HEK293T (cell line): ENCODE results near the gene MYO19.

Source experiments
- ARNT ChIP-seq: fragments of 450-650 bp; IDR thresholded peaks from 2 replicates; pipeline ENCODE4 v1.6.1; 2017; ENCODE audit warnings: mild to moderate bottlenecking
- FOXA1 ChIP-seq: fragments of 450-650 bp; IDR thresholded peaks from 2 replicates; pipeline ENCODE4 v1.6.1; 2016; ENCODE audit warnings: mild to moderate bottlenecking
- FOXM1 ChIP-seq: fragments of 450-650 bp; IDR thresholded peaks from 2 replicates; pipeline ENCODE4 v1.6.1; 2017; ENCODE audit warnings: mild to moderate bottlenecking, borderline replicate concordance
- L3MBTL2 ChIP-seq: fragments of 450-650 bp; conservative IDR thresholded peaks from 2 replicates; pipeline ENCODE4 v1.6.1; 2016; ENCODE audit warnings: mild to moderate bottlenecking
- NFRKB ChIP-seq: fragments of 450-650 bp; IDR thresholded peaks from 2 replicates; pipeline ENCODE4 v1.6.1; 2016; ENCODE audit warnings: mild to moderate bottlenecking, moderate library complexity
- SUZ12 ChIP-seq: fragments of 450-650 bp; IDR thresholded peaks from 2 replicates; pipeline ENCODE4 v1.6.1; 2016; ENCODE audit warnings: mild to moderate bottlenecking
- TF ChIP-seq, protein P1 (sequence below): fragments of 450-650 bp; IDR thresholded peaks from 2 replicates; pipeline ENCODE4 v1.6.1; 2016

DNA sequence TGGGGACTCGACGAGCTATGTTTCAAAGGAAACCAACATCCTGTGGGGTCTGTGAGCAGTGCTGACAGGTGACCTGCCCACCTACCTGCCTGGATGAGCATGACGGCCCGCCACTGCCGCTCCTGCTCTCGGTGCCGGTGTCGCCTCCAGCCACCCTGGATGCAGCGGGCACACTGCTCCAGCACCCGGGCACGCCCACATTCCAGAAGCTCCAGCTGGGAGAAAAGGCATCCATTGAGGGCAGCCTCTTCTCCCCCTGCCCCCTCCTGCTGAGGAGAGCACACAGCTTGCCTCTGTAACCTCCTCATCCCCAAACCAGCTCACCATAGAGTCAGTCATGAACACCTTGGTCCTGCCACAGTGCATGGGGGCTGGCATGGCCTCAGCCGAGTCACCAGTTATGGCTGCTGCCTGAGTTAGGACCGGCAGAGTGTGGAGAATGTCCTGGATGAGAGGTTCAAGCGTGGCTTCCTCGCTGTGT lies 33.9 kb downstream of the MYO19 start:
- TF ChIP-seq SUZ12 (no peak), NFRKB (no peak), FOXA1 (no peak), ARNT (no peak), FOXM1 (no peak), L3MBTL2 (no peak)
- TF ChIP-seq, protein P1, sequence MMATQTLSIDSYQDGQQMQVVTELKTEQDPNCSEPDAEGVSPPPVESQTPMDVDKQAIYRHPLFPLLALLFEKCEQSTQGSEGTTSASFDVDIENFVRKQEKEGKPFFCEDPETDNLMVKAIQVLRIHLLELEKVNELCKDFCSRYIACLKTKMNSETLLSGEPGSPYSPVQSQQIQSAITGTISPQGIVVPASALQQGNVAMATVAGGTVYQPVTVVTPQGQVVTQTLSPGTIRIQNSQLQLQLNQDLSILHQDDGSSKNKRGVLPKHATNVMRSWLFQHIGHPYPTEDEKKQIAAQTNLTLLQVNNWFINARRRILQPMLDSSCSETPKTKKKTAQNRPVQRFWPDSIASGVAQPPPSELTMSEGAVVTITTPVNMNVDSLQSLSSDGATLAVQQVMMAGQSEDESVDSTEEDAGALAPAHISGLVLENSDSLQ = no peak
